Epithelial cell of proximal tubule (primary cell): ENCODE measurements around the gene OPCML. TPM values are rescaled to one million over a fixed set of nuclear protein-coding genes. Genes with fewer than 3 reads are reported as not detected.

Experiments used
- DNase-seq: peaks from one replicate; pipeline ENCODE4 v3.0.0-alpha.2; 2011; ENCODE audit warnings: low read depth
- H3K4me3 ChIP-seq: 2 replicates; pipeline ENCODE4 v1.5.1; 2011; ENCODE audit warnings: low read depth, mild to moderate bottlenecking, low read length
- total RNA-seq: library from RNA; depleted of rRNA; stranded (reverse); fragments of >200 nt; gene quantifications from 2 replicates; pipeline ENCODE4 v1.2.3, GENCODE V29; 2015
- TF ChIP-seq, protein P1 (sequence below): conservative IDR thresholded peaks from 2 replicates; pipeline ENCODE4 v1.5.1; 2012; ENCODE audit warnings: low read depth, mild to moderate bottlenecking, low read length

Gene OPCML
- total RNA-seq, 1 donor from 2014 or later, result not detected

DNA sequence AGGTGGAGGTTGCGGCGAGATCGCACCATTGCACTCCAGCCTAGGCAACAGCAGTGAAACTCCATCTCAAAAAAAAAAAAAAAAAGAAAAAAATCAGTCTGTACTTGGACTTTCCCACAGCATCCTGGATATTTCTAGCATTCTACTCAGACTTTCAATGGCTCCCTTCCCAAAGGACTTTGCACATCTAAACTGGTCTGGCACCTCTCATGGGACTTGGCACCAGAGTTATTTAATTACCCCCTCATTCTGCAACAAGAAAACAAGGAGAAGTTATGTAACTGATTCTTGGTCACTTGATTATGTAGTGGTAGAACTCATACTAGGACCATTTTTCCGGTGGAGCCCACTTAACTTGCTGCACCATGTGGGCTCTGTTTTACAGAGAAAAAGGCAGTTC, 519.5 kb downstream of the OPCML start:
- TF ChIP-seq, protein P1, sequence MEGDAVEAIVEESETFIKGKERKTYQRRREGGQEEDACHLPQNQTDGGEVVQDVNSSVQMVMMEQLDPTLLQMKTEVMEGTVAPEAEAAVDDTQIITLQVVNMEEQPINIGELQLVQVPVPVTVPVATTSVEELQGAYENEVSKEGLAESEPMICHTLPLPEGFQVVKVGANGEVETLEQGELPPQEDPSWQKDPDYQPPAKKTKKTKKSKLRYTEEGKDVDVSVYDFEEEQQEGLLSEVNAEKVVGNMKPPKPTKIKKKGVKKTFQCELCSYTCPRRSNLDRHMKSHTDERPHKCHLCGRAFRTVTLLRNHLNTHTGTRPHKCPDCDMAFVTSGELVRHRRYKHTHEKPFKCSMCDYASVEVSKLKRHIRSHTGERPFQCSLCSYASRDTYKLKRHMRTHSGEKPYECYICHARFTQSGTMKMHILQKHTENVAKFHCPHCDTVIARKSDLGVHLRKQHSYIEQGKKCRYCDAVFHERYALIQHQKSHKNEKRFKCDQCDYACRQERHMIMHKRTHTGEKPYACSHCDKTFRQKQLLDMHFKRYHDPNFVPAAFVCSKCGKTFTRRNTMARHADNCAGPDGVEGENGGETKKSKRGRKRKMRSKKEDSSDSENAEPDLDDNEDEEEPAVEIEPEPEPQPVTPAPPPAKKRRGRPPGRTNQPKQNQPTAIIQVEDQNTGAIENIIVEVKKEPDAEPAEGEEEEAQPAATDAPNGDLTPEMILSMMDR, result no peak
- DNase-seq, result no peak
- no peak overlapping the region for H3K4me3 ChIP-seq

DNA sequence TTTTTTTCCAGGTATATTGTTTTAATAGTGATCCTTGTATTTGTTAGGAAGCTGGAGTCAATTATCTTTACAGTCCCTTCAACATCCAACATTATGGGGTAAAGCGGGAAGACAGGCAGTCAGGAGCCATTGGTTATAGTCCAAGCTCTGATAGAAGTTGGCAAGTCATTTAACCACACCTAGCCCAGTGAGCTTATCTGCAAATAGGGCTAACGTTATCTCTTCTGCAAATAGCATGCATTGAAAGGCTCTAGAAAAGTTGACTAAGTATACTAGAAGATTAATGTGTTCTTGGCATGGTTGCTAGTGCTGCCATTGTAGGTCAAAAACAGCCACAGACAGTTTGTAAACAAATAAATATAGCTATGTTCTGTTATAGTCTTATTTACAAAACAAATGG, 520.7 kb downstream of the OPCML start:
- no peak overlapping the region for H3K4me3 ChIP-seq
- TF ChIP-seq, protein P1, result no peak
- DNase-seq, result no peak

DNA sequence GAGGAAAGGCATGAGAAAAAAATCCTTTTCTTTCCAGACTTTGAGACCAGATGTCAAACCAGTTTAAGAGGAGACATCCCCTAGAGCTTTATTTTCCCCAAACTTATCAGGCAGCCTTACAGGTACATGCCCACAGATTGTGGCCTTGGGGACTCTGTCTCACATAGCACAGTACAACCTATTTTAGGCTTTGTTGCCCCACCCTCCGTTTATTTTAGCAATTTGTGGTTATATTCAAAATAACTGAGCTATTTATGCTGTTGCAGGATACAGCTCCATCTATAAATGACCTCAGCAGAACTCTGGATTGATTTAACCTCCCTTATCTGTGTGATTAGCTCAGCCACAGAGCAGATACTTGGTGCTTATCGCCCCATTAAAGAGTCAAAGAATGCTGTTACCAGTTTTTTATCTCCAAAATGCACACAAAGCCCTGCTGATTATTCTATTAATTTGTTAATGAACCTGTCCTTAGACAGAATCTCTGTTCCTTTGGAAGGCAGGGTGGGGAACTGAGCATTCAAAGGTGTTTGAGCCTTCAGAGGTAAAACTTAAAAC, 525.2 kb downstream of the OPCML start:
- no peak overlapping the region for H3K4me3 ChIP-seq
- no peak for DNase-seq
- TF ChIP-seq, protein P1, result no peak

DNA sequence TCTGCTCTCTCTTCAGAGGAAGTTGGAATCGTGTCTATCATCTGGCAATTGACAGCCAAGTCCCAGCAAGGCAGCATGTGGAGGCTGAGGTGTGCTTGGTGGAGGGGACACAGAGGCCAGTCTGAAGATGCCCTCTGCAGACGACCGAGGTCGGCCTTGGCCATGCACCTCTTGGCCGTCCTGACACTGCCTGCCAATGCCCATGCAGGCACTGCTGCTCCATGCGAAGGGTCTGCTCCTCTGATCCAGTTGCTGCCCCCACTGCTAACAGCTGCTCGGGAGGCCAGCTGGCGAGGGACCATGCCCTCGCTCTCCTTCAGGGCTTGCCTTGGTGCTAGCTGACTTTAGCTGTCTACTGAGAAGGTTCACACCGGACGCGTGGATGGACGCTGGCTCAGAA, 527.9 kb downstream of the OPCML start:
- no peak for DNase-seq
- TF ChIP-seq, protein P1, result no peak

DNA sequence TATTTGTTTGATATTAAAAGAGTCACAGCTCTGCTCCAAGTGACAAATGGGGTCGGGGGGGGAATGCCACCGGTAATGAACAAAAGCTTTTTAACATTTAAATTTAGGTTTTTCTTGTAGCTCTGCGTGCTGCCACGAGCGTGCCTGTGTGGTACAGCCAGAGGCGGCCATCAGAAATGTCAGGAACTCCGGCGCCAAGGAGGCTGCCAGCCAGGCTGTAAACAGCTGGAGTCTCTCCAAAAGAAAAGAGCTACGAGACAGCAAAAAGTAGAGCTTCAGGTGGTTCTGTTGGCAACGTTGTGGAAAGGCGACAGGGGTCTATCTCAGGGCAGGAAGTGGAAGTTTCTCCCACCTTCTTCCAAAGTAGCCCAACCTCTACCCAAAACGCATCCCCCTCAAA, 532.8 kb downstream of the OPCML start:
- TF ChIP-seq, protein P1, result no peak
- H3K4me3 ChIP-seq, result no peak overlapping the region
- DNase-seq, result no peak

More for the DNA sequence above, 527.9 kb downstream of the OPCML start:
- H3K4me3 ChIP-seq, result no peak overlapping the region

DNA sequence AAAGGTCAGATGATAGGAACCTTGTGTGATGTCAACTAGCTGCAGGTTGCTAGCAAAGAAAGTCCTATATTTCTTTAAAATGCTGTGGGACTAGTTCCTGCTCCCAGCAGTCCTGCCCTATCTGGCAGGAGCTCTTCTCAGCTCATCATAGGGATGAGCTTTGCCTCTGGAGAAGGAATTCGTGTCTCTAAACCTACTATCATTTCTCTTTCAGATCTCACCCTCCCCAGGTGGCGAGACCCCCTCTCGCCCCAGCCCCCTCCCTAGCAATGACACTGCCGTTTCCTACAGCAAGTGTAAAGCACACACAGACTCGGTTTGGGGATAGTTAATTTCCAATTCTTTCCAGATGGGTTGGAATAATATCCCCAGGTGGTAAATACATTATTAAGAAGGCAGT, 533.3 kb downstream of the OPCML start:
- TF ChIP-seq, protein P1, result no peak
- no peak overlapping the region for H3K4me3 ChIP-seq
- no peak for DNase-seq

DNA sequence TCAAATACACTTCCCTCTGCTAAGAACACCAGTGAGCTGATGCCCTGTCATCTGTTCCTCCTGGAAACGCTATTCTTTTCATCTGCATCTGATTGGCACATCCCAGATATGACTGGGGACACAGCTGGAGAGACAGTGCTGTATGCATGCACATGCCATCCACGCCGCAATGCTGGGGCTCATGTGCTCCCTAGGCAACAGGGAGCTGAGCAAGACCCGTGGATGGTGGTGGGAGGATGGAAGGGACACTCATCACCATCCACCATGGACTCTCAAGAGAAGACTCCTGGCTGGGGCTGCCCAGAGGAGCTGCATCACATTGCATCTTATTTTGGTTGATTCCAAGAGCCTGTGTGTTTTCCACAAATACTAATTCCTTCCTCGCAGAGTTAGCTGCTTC, 534.9 kb downstream of the OPCML start:
- H3K4me3 ChIP-seq, result no peak overlapping the region
- no peak for DNase-seq
- TF ChIP-seq, protein P1, result no peak
